ENCODE data around the gene CXCR5.

CXCR5 gene

GRCh38 chr11:118913411-118914125, 29.9 kb downstream of the CXCR5 start:
- peak; percentile 51 for DNase-seq (ENCODE audit: low read depth)

DNA sequence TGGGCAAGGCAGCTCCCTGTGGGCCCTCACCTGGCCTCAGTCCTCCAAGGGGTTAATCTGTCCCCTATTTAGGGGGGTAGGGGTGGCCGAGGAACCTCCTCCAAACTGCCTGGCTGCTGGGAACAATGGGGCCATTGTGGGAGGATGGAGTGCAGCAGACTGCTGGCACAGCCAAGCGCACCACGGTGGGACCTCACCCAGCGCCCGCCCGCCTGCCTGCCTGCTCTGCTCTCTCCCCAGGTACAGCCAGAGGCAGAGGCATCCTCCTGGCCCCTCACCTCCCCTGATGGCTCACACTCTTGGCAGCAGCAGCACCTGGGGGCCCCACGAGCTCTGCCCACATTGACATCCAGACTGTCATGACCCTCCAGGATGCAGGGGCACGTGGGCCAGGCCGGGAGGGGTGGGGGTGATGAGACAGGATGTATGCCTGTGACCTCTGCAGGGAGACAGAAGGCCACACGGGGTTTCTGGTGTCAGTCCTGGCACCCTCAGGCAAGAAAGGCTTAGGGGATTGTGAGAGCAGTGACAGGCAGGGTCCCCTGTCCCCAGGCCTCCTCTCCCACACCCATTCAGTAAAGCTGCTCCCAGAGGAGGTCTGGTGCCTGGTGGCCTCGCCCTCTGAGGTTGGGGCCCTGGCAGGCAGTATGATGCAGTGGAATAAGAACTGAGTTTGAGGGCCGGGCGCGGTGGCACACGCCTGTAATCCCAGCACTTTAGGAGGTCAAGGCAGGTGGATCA, 30.7 kb downstream of the CXCR5 start:
- DNase-seq (ENCODE audit: low read depth) = peak; percentile 75

- DNase-seq (ENCODE audit: low read depth) = no peak
Observed at GRCh38 chr11:118914987-118915386, 31.3 kb downstream of the CXCR5 start.

- no peak for DNase-seq (ENCODE audit: low read depth)
Observed at GRCh38 chr11:118915396-118915795, 31.7 kb downstream of the CXCR5 start.

DNA sequence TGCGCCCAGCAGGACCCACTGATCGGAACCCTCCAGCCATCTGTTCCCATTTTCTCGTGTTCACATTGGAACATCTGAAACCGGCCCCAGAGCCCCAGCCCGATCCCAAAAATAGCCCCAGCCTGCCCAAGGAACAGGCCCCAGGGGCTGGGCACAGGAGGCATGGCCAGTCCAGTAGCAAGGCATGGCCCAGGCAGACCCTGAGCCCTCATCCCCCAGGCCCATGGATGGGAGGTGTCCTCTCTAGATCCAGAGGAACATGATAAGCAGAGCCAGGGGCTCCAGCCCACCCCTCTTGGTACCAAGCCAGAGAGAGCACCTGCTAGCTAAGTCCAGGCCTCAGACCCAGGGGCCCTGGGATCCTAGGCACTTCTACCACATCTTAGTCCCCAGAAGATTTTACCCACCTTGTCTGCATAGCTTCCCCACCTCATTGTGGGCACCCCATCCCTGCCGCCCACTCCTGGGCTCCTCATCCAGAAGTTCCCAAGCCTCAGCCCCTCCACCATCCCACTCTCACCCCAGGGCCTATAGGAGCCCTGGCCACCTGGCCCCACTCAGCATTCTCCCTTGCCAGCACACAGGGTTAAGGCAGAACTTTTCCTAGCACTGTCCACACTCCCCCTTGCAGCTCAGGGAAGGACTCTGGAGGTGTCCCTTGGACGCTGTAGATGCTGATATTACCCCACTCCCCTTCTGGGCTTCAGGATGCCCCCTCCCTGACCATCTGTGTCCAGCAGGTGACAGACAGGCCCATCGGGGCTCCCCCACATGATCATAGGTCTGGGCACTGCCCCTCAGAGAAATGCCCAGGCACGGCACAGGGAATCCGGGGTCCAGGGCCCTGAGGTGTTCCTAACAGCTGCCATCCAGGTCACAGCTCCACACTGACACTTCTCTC, 32.5 kb downstream of the CXCR5 start:
- no peak for DNase-seq (ENCODE audit: low read depth)

- DNase-seq (ENCODE audit: low read depth) = no peak
Observed at GRCh38 chr11:118916842-118917388, 33.2 kb downstream of the CXCR5 start.

DNA sequence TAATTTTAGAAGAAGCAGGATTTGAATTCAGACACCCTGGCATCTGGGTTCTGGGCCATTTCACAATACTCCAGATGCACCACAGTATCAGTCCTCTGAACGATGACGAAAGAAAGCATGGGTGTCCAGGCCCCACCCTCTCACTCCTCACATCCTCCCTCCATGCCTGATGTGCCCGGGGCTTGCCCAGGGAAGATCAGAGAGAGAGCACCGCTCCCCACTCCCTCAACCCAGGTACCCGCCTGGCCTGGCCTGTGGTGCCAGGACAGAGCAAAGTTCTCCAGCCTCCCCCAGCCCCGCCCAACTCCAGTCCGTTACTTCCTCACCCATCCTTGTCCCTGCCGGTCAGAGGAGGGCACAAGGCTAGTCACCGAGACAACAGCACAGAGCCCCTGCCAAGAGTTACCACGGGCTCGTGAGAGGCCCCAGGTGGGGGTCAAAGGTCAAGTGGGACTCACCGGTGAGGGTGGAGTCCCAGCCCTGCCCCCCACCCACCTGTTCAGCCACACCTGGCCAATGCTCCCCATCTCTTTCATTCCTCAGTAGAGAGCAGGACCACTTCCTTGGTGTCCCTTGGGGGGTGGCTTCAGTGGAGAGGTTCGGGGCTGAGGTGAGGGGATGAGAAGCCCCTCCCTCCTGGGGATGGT, 33.9 kb downstream of the CXCR5 start:
- DNase-seq (ENCODE audit: low read depth) = no peak

DNA sequence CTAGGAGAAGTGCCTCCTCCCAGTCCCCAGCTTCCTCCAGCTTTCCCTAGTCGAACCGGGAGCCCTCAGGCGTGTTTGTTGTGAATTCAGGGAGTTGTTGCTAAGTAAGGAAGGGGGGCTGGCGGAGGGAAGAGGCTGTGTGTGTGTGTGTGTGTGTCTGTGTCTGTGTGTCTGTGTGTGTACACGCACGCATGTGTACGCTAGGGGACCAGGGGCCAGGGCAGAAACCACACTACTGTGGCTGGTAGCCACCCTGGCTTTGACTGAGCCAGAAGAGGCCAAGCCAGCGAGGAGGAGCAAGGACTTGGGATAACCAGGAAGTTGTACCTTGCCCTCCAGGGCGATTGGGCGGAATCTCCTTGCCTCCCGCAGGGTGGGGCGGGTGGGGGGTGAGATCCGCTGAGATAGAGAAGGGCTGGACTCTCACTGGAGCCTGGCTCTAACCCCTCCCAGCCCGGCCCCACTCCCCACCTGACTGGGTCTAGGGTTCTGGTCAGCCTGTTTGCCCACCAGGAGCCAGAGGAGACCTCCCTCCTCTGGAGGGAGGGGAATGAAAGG, 34.5 kb downstream of the CXCR5 start:
- DNase-seq (ENCODE audit: low read depth) = no peak

DNA sequence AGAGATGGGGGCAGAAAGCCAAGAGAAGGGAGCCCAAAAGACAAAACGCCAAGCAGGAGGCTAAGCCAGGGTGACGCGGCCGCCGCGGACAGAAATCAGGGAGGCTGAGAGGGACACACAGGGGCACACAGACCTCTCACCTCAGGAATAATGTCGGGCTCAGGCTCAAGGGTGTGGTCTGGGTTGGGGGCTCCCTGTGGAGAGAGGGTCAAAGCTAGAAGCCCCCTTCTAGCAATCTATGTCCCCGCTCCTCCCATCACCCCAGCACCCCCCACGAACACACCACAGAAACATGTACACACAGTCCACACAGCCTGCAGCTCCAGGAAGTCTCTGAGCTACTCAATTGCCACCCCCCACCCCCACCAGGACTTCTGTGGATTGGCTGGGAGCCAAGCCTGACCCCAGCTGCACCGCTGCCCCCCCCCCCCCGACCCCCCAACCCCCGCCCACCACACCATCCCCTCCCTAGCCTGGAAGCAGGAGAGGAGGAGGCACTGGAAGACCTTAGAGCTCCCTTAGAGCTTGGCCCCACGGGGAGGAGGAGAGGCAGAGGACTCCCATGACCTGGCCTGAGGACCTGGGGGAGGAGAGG, 35.1 kb downstream of the CXCR5 start:
- no peak for DNase-seq (ENCODE audit: low read depth)

DNA sequence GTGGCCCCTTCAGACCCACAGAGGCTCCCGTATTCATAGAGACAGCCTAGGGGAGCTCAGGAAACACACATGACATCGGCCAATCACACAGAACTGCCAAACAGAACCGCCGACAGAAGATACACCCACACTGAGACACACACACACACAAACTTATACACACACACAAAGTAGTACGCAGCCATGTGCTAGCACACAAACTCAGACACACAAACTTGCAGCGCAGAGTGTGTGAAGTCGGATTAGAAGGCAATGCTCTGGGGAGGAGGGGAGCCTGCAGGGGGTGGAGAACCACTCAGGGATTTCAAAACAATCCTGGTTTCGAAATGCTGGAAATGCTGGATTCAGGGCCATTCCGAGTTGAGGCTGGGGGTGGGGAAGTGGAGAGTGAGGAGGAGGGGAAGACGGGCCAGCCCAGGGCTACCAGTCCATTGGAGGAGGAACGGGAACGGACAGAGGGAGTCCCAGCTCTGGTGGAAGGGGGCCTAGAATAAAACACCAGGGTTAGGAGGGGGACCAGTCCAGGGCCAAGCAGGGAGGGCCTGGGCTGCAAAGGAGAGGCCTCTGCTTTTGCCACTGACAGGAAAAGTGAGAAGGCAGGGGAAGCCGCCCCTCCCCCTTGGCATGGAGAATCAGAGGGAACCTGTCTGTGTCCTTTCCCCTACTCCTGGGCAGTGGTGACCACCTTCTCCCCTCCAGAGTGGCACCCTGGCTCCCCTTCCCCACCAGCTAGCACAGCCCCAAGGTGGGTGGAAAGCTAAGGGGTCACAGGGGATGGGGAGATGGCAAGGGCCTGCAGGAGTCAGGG, 37.6 kb downstream of the CXCR5 start:
- DNase-seq (ENCODE audit: low read depth) = no peak

GRCh38 chr11:118921929-118922744, 38.4 kb downstream of the CXCR5 start:
- no peak for DNase-seq (ENCODE audit: low read depth)

- no peak for DNase-seq (ENCODE audit: low read depth)
Observed at GRCh38 chr11:118922745-118923627, 39.3 kb downstream of the CXCR5 start.

GRCh38 chr11:118923721-118924587, 40.3 kb downstream of the CXCR5 start:
- DNase-seq (ENCODE audit: low read depth) = no peak

- DNase-seq (ENCODE audit: low read depth) = no peak
Observed at GRCh38 chr11:118924591-118925585, 41.2 kb downstream of the CXCR5 start.

- no peak for DNase-seq (ENCODE audit: low read depth)
Observed at GRCh38 chr11:118927554-118928100, 43.9 kb downstream of the CXCR5 start.
